Dermis blood vessel endothelial cell (primary cell): ENCODE data around the gene TEKTIP1. TPM values are rescaled to one million over a fixed set of nuclear protein-coding genes. Genes with fewer than 3 reads are reported as not detected.

ENCODE experiments used
- DNase-seq: peaks from one replicate; pipeline ENCODE4 v3.0.0; 2010
- total RNA-seq: library from RNA; depleted of rRNA; stranded (reverse); fragments of >200 nt; gene quantifications from 2 replicates; pipeline ENCODE4 v1.2.3, GENCODE V29; 2014

Gene TEKTIP1
- total RNA-seq, 1 donor from 2014 or later = not detected

- no peak for DNase-seq
Measured at GRCh38 chr19:3538258-3538929, 580 bp upstream of the TEKTIP1 start.

GRCh38 chr19:3539756-3540118 lies 763 bp downstream of the TEKTIP1 start:
- no peak for DNase-seq

GRCh38 chr19:3543150-3544057 lies 4.4 kb downstream of the TEKTIP1 start:
- DNase-seq = no peak

- DNase-seq = no peak
Measured at GRCh38 chr19:3544058-3544376, 5.0 kb downstream of the TEKTIP1 start.

GRCh38 chr19:3544742-3545668 lies 6.0 kb downstream of the TEKTIP1 start:
- peak; percentile 76 for DNase-seq

GRCh38 chr19:3545669-3546034 lies 6.7 kb downstream of the TEKTIP1 start:
- no peak for DNase-seq

- no peak for DNase-seq
Measured at GRCh38 chr19:3546119-3546518, 7.1 kb downstream of the TEKTIP1 start.

GRCh38 chr19:3547301-3547731 lies 8.3 kb downstream of the TEKTIP1 start:
- peak; percentile 44 for DNase-seq

- no peak for DNase-seq
Measured at GRCh38 chr19:3547767-3548282, 8.9 kb downstream of the TEKTIP1 start.

- DNase-seq = no peak
Measured at GRCh38 chr19:3548606-3549005, 9.6 kb downstream of the TEKTIP1 start.

- DNase-seq = no peak
Measured at GRCh38 chr19:3549816-3550215, 10.8 kb downstream of the TEKTIP1 start.

GRCh38 chr19:3550947-3551791 lies 12.2 kb downstream of the TEKTIP1 start:
- no peak for DNase-seq

GRCh38 chr19:3551792-3552095 lies 12.8 kb downstream of the TEKTIP1 start:
- no peak for DNase-seq

GRCh38 chr19:3554254-3555083 lies 15.5 kb downstream of the TEKTIP1 start:
- peak; percentile 61 for DNase-seq

- DNase-seq = no peak
Measured at GRCh38 chr19:3555653-3556422, 16.9 kb downstream of the TEKTIP1 start.

GRCh38 chr19:3556423-3556977 lies 17.5 kb downstream of the TEKTIP1 start:
- no peak for DNase-seq

- DNase-seq = peak; percentile 56
Measured at GRCh38 chr19:3556978-3557460, 18.0 kb downstream of the TEKTIP1 start.

GRCh38 chr19:3557461-3558248 lies 18.7 kb downstream of the TEKTIP1 start, which contains the start of gene MFSD12:
MFSD12 (minus strand) TSS chr19:3557586; CDS start chr19:3557403, 183 bp downstream.
- peak; percentile 95 for DNase-seq
